ENCODE results near the gene ACP7.

ACP7 gene

GRCh38 chr19:39124136-39124764, 40.1 kb downstream of the ACP7 start:
- H3K4me2 ChIP-seq = peak overlapping the region in 4 of 11 experiments; percentile 13 to 99 (median 37); a peak in 5 of 22 replicates

DNA sequence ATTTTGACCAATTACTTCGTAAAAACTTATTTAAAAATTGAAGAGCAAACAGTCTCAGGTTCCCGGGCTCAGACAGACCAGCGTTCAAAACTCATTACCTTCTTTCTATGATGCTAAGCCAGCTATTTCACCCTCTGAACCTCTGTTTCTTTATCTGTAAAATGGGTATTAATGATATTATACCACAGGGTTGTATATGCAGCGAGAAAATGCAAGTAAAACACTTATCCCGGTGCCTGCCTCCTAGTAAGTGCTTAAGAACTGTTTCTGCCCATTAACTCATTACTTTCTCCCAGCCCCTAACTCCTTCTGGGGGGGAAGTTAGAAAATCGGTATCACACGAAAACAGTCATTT, 41.0 kb downstream of the ACP7 start:
- H3K27ac ChIP-seq = peak overlapping the region in 10 of 11 experiments; percentile 28 to 90 (median 86); a peak in 18 of 22 replicates
- H3K36me3 ChIP-seq = no peaks in the 10 kb centered on the region
- peak overlapping the region; percentile 29 to 99 (median 55); a peak in 21 of 22 replicates for H3K4me2 ChIP-seq
- peaks cover 15 to 58% (median 48%) of the 10 kb centered on the region in 10 experiments; a peak in 19 of 20 replicates for H3K4me1 ChIP-seq
- peak overlapping the region; percentile 82 to 90 (median 86); a peak in 20 of 22 replicates for H3K9ac ChIP-seq
- no peaks in the 10 kb centered on the region for H3K27me3 ChIP-seq
- peaks cover 0 to 36% (median 28%) of the 10 kb centered on the region in 11 experiments; a peak in 20 of 22 replicates for H4K20me1 ChIP-seq
- H3K9me3 ChIP-seq (replicated peaks in 1 of 11) = no peaks in the 10 kb centered on the region
- H3K4me3 ChIP-seq = peak overlapping the region; percentile 69 to 96 (median 79)
- TF ChIP-seq Cebpa-rat (IDR thresholded peaks at IDR 0.05) = no peak

More at GRCh38 chr19:39124136-39124764, 40.1 kb downstream of the ACP7 start:
- no peaks in the 10 kb centered on the region for H3K36me3 ChIP-seq
- H3K27ac ChIP-seq = no peak overlapping the region
- no peak for TF ChIP-seq Cebpa-rat (IDR thresholded peaks at IDR 0.05)
- peaks cover 15 to 50% (median 40%) of the 10 kb centered on the region in 10 experiments; a peak in 19 of 20 replicates for H3K4me1 ChIP-seq
- no peaks in the 10 kb centered on the region for H3K27me3 ChIP-seq
- no peak overlapping the region for H3K9ac ChIP-seq
- H3K4me3 ChIP-seq = no peak overlapping the region
- H3K9me3 ChIP-seq (replicated peaks in 1 of 11) = no peaks in the 10 kb centered on the region
- peaks cover 0 to 29% (median 28%) of the 10 kb centered on the region in 11 experiments; a peak in 20 of 22 replicates for H4K20me1 ChIP-seq

- Histone ChIP-seq H3K27me3 (no peaks in the 10 kb centered on the region), H3K9me3 (replicated peaks in 1 of 11) (no peaks in the 10 kb centered on the region), H3K9ac (peak within 1 kb of the TSS; percentile 82 to 90 (median 86)), H4K20me1 (peaks cover 0 to 42% (median 34%) of the 10 kb centered on the region in 11 experiments; a peak in 20 of 22 replicates), H3K27ac (peak within 1 kb of the TSS; percentile 50 to 90 (median 84); a peak in 21 of 22 replicates), H3K4me3 (peak within 1 kb of the TSS; percentile 69 to 96 (median 79)), H3K36me3 (no peaks in the 10 kb centered on the region), H3K4me2 (peak within 1 kb of the TSS; percentile 91 to 99 (median 96)), H3K4me1 (peaks cover 20 to 64% (median 53%) of the 10 kb centered on the region in 10 experiments)
- no peak for TF ChIP-seq Cebpa-rat (IDR thresholded peaks at IDR 0.05)
Observed at GRCh38 chr19:39125554-39126311, 41.6 kb downstream of the ACP7 start, which contains the start of gene PAK4. Gene PAK4 (plus strand): TSS chr19:39125786. CDS start chr19:39169554, 43,768 bp downstream.

DNA sequence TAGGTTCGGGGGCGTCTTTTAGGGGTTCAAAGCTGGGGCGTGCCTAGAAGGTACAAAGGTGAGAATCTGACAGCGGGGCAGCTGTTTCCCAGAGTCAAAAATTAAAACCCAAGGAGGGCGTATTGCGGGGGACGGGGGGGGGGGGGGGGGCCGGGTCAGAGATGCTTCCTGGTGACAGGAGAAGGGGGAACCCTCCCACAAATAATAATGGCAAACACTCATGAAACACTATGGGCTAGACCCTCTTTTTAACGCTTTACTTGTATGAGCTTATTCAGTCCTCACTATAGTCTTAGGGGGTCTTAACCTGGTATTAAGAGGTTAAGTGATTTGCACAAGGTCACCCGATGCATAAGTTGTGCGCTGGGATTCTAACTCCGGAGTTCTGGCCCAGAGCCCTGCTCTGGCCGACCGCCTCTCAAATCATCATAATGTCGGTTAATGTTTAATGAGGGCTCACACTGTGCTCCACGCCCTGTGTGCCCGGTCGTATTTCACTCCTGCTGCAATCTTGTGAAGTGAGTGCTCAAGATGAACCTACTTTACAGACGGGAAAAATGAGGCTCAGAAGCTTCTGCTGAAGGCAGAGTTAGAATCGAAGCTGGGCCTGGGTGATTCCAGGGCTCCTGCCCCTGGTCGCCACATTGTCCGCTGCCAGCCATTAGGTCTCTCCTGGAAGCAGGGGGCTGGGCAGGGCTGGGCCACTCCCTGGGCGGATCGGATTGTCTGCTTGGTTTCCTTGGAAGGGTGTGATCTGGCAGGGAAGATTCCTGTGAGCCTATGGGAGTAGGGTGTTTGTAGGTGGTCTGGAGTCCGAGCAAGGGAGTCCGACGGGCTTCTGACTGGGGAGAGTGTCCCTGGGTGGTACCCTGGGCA, 42.4 kb downstream of the ACP7 start:
- Histone ChIP-seq H4K20me1 (peaks cover 0 to 50% (median 42%) of the 10 kb centered on the region in 11 experiments; a peak in 20 of 22 replicates), H3K4me3 (peak overlapping the region; percentile 69 to 96 (median 79)), H3K4me1 (peaks cover 28 to 72% (median 61%) of the 10 kb centered on the region in 10 experiments), H3K27me3 (no peaks in the 10 kb centered on the region), H3K27ac (peak overlapping the region in 10 of 11 experiments; percentile 75 to 90 (median 86); a peak in 18 of 22 replicates), H3K9ac (peak overlapping the region; percentile 82 to 90 (median 86)), H3K4me2 (peak overlapping the region; percentile 91 to 99 (median 96)), H3K36me3 (no peaks in the 10 kb centered on the region), H3K9me3 (replicated peaks in 1 of 11) (no peaks in the 10 kb centered on the region)
- TF ChIP-seq Cebpa-rat (IDR thresholded peaks at IDR 0.05) = no peak

DNA sequence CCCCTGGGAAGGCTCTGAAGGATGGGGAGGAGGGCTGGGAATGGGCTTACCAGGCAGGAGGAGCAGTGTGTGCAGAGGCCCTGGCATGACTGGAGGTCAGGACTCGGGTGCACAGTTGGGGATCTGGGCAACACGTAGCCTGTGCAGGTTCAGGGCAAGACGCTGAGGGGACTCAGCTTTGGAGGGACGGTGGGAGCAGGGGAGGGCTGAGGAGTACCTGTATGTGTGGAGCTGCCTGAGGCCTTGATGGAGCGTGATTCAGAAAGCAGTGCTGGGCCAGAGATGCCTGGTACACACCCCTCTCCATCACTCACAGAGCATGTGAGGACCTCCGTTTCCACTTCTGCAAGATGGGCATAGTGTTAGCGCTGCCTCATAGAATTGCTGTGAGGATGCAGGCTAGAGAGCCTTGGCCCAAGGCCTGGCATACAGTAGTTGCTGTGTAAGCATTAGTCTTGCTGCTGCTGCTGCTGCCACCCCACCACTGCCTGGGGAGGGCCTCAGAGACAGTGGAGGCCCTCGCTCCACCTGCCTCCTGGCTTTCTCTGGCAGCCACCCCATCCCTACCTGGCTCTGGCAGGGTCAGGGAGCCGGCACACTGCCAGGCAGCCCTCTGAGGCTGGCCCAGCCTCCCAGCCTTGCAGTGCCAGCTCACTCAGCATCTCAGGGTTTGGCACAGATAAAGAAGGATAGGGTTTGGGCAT, 43.8 kb downstream of the ACP7 start:
- Histone ChIP-seq H3K27me3 (no peaks in the 10 kb centered on the region), H3K36me3 (no peaks in the 10 kb centered on the region), H3K4me3 (no peak overlapping the region), H3K4me2 (peak overlapping the region in 10 of 11 experiments; percentile 91 to 99 (median 96); a peak in 20 of 22 replicates), H3K9me3 (replicated peaks in 1 of 11) (no peaks in the 10 kb centered on the region), H4K20me1 (peaks cover 6 to 64% (median 56%) of the 10 kb centered on the region in 11 experiments; a peak in 21 of 22 replicates), H3K27ac (peak overlapping the region in 2 of 11 experiments; percentile 11 to 22; a peak in 3 of 22 replicates), H3K9ac (peak overlapping the region in 7 of 11 experiments; percentile 11 to 89 (median 86); a peak in 9 of 22 replicates), H3K4me1 (peaks cover 40 to 86% (median 76%) of the 10 kb centered on the region in 10 experiments)
- TF ChIP-seq Cebpa-rat (IDR thresholded peaks at IDR 0.05) = no peak

DNA sequence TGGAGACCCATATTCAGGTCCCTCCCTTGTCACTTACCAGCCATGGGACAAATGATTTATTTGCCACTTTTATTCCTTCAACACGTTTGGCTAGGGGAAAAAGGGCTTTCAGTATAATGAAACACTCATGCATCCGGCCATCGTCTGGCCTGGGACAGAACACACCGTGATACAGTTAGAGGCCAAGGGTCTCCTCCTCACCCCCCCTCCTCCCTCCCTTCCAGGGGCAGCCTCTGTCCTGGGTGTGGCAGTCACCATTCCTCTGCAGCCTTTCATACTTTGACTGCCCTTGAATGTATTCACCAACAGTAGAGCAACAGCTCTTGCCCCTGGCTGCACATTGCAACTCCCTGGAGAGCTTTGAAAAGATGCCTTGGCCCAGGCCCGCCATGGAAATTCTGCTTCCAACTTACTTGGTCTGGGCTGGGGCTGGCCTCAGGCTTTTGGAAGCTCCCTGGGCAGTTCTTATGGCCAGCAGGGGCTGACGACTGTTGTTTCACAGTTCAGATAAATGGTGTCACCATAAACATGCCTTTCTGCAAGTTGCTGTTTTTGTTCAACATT, 44.4 kb downstream of the ACP7 start:
- Histone ChIP-seq H3K36me3 (no peaks in the 10 kb centered on the region), H4K20me1 (peaks cover 6 to 70% (median 63%) of the 10 kb centered on the region in 11 experiments; a peak in 21 of 22 replicates), H3K9me3 (replicated peaks in 1 of 11) (no peaks in the 10 kb centered on the region), H3K9ac (peak overlapping the region in 6 of 11 experiments; percentile 5 to 89 (median 66); a peak in 4 of 22 replicates), H3K27me3 (no peaks in the 10 kb centered on the region), H3K4me3 (no peak overlapping the region), H3K4me2 (peak overlapping the region in 8 of 11 experiments; percentile 91 to 99 (median 96); a peak in 15 of 22 replicates), H3K4me1 (peaks cover 44 to 88% (median 80%) of the 10 kb centered on the region in 10 experiments), H3K27ac (no peak overlapping the region)
- TF ChIP-seq Cebpa-rat (IDR thresholded peaks at IDR 0.05) = no peak

DNA sequence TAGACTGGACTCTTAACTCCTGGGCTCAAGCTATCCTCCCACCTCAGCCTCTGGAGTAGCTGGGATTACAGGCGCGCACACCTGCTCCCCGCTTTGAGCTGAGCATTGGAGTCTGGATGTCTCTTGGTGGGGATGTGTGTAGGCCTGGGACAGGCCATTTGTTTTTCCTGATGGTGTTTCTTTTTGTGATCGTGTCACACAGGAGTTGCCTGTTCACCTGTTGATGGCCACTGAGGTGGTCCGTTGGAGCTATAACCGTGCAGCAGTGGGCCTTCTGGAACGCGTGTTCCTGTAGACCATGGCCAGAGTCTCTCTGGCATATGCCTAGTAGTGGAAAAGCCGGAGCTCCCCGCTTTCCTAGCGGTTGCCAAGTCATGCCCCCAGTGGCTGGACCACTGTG, 44.9 kb downstream of the ACP7 start:
- peak overlapping the region in 3 of 11 experiments; percentile 5 to 37 (median 5); a peak in 1 of 22 replicates for H3K9ac ChIP-seq
- H3K4me2 ChIP-seq = peak overlapping the region in 8 of 11 experiments; percentile 15 to 99 (median 96); a peak in 13 of 22 replicates
- no peaks in the 10 kb centered on the region for H3K9me3 ChIP-seq (replicated peaks in 1 of 11)
- no peaks in the 10 kb centered on the region for H3K36me3 ChIP-seq
- no peak for TF ChIP-seq Cebpa-rat (IDR thresholded peaks at IDR 0.05)
- no peak overlapping the region for H3K4me3 ChIP-seq
- peaks cover 6 to 75% (median 67%) of the 10 kb centered on the region in 11 experiments; a peak in 21 of 22 replicates for H4K20me1 ChIP-seq
- no peaks in the 10 kb centered on the region for H3K27me3 ChIP-seq
- no peak overlapping the region for H3K27ac ChIP-seq
- H3K4me1 ChIP-seq = peaks cover 47 to 86% (median 80%) of the 10 kb centered on the region in 10 experiments

All from BLaER1 treated with 17β-estradiol and CSF1 and Interleukin-3, amounts not matched to agents 10 nM and 100 nM (cell line).